ENCODE measurements around the gene NPY2R. TPM values are rescaled to one million over a fixed set of nuclear protein-coding genes. Genes with fewer than 3 reads are reported as not detected.

The NPY2R gene
- not detected for total RNA-seq
- long read RNA-seq: 0 reads

- no peak for DNase-seq (ENCODE audit: low spot score)
These were observed at the start of gene NPY2R for GRCh38 chr4:155208258-155209054. Gene NPY2R, plus strand, starts transcription at chr4:155208636. Its CDS starts 5,304 bp downstream, at chr4:155213940.

- DNase-seq (ENCODE audit: low spot score): no peak
These were observed 47.1 kb upstream of the NPY2R start for GRCh38 chr4:155161357-155161756.

DNA sequence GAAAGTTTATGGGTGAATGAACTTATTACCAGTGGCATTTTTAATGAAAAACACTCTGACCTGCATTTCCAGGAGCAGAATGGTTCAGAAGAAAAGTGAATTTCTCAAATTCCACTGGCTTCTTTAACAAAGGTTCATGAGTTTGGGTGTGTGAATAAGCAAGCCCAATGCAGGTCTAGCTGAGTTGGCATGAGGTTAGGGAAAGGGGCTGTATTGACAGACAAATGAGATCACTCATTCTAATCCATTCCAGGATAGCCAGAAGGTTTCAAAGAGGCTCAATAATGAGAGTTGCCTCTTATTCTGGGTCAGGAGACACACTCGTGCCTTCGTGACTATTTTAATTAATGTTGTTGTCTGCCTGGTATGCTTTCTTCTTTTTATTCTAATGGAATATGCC lies 43.7 kb upstream of the NPY2R start:
- DNase-seq (ENCODE audit: low spot score): no peak

- DNase-seq (ENCODE audit: low spot score): no peak
These were observed 37.9 kb upstream of the NPY2R start for GRCh38 chr4:155170569-155170968.

DNA sequence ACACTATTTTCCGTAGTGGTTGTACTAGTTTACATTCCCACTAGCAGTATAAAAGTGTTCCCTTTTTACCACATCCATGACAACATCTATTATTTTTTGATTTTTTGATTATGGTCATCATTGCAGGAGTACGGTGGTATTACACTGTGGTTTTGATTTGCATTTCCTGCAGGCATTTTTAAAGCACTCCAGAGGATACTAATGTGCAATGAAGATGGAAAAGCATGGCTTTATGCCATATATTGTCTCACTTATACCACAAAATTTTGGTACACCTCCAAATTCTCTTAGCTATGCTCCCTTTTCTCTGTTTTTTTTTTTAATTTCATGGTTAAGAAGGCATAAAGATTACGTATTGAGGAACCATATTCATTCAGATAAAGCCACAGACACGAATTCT lies 35.1 kb upstream of the NPY2R start:
- DNase-seq (ENCODE audit: low spot score): no peak

DNA sequence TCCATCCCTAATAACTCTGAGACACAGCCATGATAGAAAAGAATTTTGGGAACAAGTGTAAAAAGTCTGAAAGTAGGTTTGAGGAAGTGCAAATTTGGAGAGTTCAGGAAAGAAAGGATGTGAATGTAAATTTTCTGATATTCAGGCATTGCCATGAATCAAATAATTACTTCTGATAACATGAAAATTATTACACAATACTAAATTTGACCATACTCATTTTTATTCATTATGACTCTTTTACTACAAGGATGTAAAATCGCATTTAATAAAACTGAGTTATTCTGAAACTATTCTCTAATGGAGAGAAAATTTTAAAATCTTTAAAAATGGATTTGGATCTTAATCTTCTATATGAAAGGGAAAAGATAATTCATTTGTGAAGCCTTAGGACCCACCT lies 33.8 kb upstream of the NPY2R start:
- DNase-seq (ENCODE audit: low spot score): no peak

DNA sequence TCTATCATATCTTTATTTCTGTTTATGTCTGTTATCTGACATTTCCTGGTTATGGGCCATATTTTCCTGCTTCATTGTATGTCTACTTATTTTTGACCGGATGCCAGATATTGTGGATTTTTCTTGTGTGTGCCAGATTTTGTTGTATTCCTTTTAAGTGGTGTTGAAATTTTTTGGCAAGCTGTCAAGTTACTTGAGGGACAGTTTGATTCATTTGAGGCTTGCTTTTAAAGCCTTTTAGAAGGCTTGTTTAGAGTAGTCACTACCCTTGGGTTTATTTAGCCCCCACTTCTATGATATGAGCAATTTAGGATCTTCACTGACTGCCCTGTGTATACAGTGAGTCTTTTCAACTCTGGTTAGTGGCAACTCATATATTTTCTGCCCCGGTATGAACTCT lies 29.2 kb upstream of the NPY2R start:
- no peak for DNase-seq (ENCODE audit: low spot score)

DNA sequence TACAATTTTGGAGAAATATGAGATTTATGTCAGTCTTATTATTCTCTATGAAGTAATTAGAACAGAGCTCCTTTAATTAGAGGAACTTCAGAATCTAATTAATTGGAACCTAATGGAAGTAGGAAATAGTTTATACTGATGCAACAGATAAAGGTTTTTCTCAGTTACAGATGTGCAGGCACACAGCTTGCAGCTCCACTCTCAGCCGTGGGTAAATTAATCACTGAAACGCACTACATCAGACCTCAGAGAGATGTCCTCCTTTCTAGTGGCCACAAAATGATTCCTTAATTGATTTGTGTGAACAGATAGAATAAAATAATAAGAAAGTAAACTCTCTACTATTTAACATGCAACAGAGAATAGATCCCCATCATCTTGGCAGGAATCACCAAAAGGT lies 21.5 kb upstream of the NPY2R start:
- DNase-seq (ENCODE audit: low spot score): no peak

- DNase-seq (ENCODE audit: low spot score): no peak
These were observed 20.4 kb upstream of the NPY2R start for GRCh38 chr4:155187989-155188388.

- DNase-seq (ENCODE audit: low spot score): no peak
These were observed 18.3 kb upstream of the NPY2R start for GRCh38 chr4:155190099-155190498.

GRCh38 chr4:155197757-155198156 lies 10.7 kb upstream of the NPY2R start:
- DNase-seq (ENCODE audit: low spot score): no peak

DNA sequence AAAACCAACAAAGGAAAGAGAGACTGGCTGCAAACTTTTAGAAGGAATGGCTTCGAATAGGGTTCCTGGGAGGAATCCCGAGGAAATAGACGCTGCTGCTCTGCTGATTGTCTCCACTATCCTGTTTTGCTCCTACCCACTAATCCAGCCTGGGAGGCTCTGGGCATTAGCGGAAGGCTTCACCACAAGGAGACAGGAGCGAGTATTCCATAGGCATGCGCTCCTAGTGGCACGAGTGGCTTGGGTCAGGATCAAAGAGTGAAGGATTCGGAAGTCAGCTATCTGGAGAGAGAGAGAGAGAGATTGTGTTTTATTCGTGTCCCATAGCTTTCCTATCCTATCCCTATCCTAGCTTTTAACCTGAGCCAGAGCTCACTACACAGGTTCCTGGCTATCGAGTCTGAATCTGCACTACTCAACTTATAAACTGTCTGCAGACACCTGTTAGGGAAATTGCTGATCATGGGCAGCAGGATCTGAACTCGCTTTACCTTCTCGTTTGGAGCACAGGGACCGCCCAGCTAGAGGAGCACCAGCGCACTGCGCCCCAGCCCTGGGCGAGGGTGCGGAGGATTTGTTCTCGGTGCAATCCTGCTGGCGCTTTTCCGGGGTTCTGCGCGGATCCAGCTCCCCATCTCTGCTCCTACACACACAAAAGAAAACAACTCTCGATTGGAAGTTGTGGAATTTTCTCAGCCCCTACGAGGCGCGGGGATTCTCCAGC lies 740 bp upstream of the NPY2R start:
- DNase-seq (ENCODE audit: low spot score): no peak

DNA sequence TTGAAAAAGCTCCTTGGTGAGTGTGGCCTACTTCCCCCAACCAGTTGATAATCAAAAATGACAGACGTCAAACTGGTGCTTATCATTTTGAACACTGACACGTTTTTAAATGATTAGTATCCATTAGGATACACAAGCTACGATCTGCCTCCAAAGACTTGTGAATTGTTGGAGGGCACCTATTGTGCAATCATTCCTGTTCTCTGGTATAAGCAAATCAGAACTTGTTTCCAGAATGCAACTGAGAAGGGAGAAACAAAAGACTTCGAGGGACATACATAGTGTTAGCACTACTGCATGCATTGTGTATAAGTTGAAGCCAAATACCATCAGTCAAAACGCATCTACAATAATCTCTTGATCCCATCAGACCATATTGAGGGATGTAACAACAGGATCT lies 11.6 kb downstream of the NPY2R start:
- no peak for DNase-seq (ENCODE audit: low spot score)

DNA sequence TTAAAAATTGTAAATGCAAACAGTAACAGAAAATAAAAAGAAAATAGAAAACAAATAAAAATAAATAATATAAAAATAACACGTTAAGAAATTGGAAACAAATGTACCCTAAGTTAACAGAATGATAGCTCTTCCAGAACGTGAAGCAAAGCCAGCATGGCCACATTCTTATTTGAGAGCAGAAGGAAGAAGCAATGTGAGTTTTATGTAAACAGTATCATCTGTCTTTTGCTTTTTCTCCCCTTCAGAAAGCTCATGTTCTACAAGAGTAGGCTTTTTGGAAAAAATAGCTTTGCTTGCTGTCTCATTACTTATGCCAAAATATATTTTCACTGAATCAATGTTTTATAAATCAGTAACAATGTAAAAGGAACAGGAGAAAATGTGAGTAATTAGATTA lies 18.7 kb downstream of the NPY2R start:
- no peak for DNase-seq (ENCODE audit: low spot score)

- no peak for DNase-seq (ENCODE audit: low spot score)
These were observed 20.3 kb downstream of the NPY2R start for GRCh38 chr4:155228713-155229112.

GRCh38 chr4:155232432-155232831 lies 24.0 kb downstream of the NPY2R start:
- DNase-seq (ENCODE audit: low spot score): no peak

- DNase-seq (ENCODE audit: low spot score): no peak
These were observed 25.8 kb downstream of the NPY2R start for GRCh38 chr4:155234206-155234605.

GRCh38 chr4:155237567-155237966 lies 29.1 kb downstream of the NPY2R start:
- DNase-seq (ENCODE audit: low spot score): no peak

DNA sequence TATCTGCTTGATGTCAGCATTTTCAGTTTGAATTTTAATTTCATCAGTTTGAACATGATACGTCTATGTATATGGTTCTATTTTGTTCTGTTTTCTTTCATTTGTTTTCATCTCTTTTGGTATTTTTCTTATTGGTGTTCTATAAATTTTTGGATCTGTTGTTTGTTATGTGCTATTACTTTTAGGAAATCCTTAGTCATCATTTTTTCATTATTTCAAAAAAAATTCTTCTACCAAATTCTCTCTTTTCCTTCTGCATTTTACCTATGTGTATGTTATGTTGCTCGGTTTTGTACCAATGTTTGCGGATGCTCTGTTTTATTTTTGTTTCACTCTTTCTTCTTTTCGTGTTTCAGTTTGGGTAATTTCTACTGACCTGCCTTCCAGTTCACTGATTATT lies 32.8 kb downstream of the NPY2R start:
- no peak for DNase-seq (ENCODE audit: low spot score)

DNA sequence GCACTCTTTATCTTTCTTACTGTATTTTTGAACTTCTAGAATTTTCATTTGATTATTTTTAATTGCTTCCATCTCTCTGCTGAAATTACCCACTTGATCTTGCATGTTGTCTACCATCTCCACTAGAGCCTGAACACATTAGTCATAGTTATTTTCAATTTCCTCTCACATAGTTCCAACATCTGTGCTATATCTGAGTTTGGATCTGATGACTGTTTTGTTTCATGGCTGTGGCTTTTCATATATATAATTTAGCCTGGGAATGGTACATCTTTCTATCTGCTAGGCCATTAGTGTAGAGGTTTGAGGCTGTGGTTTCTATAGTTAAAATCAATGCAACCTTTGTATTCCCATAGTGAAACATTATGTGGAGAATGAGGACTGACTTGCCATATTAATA lies 33.2 kb downstream of the NPY2R start:
- no peak for DNase-seq (ENCODE audit: low spot score)

DNA sequence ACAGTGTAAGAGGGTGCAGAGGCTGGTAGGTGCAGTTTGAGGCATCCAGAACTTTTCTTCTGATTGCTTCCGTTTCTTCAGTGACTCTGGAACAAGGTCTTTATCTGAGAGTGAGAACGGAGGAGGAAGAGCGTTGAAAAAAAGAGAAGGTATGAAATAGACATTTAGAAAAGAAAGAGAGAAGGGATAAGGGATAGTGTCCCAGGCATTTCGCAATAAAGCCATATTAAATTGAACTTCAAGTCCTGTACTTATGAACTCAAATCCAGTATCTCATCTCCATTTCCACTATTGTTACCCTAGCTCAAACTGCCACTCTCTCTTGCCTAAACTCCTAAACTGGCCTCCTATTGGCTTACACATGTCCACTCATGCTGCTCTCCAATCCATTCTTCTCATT lies 36.7 kb downstream of the NPY2R start:
- no peak for DNase-seq (ENCODE audit: low spot score)

- no peak for DNase-seq (ENCODE audit: low spot score)
These were observed 39.8 kb downstream of the NPY2R start for GRCh38 chr4:155248002-155248896.

Measured in mesenteric fat pad (tissue), 1 donor.